Measurements from ENCODE around the gene TULP4.

DNA sequence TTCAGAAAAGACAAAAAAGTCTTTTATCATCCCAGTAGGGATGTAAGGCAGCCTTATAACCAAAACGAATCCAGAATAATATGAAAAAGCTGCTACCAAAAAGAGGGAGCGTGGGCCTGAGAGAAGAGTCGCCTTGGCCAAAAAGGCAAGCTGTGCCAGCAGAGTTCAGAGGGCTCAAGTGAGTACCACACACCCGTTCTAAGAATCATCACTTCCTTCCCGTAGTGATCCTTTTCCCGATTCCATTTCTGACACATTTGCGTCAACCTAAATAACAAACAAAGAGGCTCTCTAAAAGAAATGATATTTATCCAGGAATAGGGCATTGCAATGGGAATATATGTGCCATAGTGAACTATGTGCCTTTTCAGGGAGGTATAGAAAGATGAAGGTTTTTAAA, 243.8 kb downstream of the TULP4 start:
- TF ChIP-seq, protein P1, sequence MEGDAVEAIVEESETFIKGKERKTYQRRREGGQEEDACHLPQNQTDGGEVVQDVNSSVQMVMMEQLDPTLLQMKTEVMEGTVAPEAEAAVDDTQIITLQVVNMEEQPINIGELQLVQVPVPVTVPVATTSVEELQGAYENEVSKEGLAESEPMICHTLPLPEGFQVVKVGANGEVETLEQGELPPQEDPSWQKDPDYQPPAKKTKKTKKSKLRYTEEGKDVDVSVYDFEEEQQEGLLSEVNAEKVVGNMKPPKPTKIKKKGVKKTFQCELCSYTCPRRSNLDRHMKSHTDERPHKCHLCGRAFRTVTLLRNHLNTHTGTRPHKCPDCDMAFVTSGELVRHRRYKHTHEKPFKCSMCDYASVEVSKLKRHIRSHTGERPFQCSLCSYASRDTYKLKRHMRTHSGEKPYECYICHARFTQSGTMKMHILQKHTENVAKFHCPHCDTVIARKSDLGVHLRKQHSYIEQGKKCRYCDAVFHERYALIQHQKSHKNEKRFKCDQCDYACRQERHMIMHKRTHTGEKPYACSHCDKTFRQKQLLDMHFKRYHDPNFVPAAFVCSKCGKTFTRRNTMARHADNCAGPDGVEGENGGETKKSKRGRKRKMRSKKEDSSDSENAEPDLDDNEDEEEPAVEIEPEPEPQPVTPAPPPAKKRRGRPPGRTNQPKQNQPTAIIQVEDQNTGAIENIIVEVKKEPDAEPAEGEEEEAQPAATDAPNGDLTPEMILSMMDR (IDR thresholded peaks at IDR 0.05) = no peak
- no peak for TF ChIP-seq POLR2A (IDR thresholded peaks at IDR 0.05)

All from thyroid gland (tissue), 4 donors.